DOHH2 (cell line): Measurements from ENCODE around the gene TEDC2.
"Not testable (repeated sequence)": the region's sequence is repeated elsewhere in the genome, so short reads cannot be mapped to it uniquely, and the experiment has no call there.

Source experiments
- CTCF ChIP-seq: fragments of 200-600 bp; sonication (generic); IDR thresholded peaks from one replicate; pipeline ENCODE4 v1.5.1; 2014; ENCODE audit warnings: antibody characterized with exemption, mild to moderate bottlenecking, low read depth, low read length; ENCODE audit not compliant: poor library complexity, severe bottlenecking
- EZH2phosphoT487 ChIP-seq: fragments of 200-600 bp; sonication (generic); IDR thresholded peaks from 2 replicates; pipeline ENCODE4 v1.6.1; 2017; ENCODE audit warnings: borderline replicate concordance, mild to moderate bottlenecking, antibody characterized with exemption, low read length, moderate library complexity, mixed read lengths

- TF ChIP-seq CTCF, EZH2phosphoT487: not testable (repeated sequence)
Measured at GRCh38 chr16:2441143-2441804, 18.6 kb upstream of the TEDC2 start.
